ENCODE measurements around the gene ADGRD1.

Gene ADGRD1

DNA sequence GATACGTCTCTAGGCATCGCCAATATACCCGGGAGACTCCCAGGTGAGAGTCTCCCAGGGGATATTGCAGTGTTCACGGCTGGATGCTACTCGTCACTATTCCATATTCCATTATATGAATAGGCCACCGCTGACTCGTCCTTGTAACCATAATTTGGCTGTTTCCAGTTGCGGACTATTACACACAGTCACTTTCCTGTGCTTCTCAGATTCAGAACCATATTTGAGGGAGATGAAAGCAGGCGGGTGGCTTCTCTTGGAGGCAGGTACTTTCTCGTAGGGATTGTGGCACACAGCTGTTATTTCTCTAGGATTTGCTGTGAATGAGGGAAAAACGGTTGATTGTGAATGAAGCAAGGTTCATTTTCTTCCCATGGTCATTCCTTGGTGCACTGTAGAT, 73.0 kb downstream of the ADGRD1 start:
- no peak for DNase-seq

DNA sequence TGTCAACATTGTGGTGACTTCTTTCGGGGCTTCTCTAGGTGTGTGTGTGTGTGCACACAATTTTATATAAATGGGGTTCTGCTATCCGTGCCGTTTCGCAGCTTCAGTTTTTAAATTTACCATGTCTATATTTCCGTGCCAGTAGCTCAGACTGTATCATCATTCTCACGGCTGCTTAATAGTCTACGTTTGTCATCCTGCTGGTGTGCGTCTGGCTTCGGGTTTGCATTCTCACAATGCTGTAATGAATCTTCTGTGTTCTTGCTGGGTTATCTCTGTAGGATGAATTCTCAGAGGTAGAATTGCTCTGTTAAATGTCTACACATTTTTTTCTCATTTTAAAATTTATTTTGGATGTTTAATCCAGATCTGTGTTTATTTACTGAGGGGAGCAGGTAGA, 73.6 kb downstream of the ADGRD1 start:
- DNase-seq = no peak

DNA sequence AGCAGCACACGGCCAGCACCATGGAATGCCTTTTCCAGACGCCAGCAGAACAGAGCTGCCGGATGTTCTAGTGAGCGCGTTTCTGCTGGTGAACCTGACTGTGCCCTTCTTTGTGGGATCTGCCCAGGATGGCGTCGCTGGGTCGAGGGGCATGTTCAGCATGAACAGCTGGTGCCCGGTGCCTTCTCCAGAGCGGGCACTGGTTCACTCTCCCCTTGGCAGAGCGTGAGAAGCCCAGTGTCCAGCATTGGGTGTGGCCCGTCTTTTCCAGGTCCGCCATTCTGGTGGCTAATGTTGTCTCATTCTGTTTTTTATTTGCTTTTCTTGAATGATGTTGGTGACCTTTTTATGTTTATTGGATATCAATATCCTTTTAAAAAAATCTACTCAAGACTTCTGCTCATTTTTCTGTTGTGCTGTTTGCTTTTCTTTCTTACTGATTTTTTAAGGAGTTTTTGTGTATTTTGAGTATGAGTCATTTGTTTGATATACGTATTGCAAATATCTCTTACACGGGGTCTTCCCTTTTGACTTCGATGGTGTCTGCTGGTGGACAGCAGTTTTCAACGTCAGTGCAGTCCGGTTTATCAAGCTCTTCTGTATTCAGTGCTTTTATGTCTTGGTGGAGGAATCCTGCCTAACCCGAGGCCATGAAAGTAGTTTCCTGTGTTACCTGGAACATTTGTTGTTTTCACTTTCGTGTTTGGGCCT, 74.3 kb downstream of the ADGRD1 start:
- DNase-seq = no peak

DNA sequence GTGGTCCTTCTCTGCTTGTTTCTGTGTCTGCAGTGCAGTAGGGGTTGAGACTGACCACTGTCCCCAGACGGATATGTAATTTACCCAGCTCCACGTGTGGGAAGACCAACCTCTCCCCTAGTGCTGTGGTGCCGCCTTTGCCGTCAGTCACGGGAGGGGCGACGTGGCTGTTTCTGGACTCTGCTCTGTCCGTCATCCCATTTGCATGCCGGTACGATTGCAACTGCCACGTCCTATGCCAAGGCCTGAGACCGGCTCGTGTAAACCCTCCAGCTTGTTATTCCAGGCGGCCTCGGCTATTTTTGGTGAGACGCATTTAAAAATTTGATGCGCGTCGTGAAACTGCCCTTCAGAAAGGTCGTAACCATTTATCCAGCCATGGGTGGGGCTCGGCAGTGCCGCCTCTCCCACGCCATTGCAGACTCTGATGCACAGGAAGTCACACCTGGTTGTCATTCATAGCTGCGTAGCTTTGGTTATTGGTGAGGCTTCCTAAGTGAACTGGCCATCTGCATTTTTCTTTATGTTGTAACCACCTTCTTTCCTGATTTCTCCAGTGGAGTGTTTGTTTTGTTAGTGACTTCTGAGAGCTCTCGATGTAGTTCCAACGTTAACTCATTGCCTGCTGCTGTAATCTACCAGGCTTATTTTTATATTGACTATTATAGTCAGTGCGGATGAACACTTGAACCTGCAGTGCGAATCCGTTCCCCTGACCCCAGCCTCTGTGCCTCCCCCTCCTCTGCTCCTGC, 75.1 kb downstream of the ADGRD1 start:
- DNase-seq = no peak

DNA sequence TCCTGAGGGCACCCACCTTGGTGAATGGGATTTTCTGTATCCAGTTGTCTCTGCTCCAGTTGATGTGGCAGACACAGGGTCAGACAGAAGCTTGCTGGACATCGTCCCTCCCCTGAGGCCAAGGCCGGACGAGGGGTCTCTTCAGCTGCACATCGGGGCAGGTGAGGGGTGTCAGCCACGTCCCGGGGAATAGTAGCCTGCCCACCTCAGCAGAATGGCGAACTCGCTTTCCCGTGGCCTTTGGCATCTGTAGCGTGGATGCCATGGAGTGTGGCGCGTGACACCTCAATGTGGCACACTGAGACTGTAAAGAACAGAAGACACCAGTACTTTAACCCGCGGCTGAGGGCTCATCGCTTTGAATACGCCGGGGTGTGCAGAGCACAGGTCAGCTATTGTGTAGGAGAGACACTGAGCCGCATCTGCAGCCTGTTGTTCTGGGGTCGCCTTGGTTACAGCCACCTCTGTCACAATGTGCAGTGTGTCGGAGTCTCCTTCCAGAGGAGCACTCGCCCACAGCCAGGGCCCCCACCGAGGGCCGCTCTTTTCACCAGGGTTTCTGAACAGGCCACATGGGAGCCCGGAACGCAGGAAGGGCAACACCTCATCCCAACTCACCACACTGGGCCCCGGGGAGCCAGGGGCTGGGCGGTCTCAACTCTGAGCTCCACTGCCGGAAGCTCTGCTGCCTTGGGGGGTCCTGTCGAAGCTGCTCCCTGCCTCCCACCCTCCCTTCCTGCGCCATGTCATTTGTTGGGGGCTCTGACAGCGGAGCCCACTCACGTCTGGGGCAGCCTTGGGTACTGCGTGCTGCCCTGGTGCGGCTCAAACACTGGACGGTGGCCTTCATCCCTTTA, 77.0 kb downstream of the ADGRD1 start:
- DNase-seq = no peak

DNA sequence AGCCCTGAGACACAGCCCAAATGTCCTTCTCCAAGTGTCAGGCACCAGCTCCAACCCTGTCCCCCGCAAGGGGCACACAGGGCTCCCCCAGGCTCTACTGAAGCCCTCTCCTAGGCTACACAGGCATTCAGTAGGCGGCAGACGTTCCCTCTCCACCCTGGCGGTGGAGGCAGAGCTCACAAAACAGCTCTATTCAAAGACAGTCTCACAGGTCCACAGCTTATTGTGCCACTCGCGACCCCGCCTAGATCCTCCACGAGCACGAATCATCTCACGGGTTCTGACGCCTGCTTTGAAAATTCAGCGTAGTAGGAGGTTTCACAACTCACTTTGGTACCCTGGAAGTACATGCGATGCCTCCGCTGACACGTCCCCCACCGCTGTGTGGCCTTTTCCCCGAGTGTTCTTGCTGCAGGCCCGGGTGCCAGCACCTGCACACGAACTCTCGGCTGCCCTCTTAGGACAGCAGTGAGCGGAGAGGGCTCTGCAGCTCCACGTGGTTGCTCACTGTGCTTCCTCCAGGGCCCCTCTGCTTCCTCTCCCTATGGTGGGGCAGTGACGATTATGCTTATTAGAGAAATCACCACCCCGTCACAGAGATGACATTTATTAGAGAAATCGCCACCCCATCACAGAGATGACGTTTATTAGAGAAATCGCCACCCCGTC, 78.5 kb downstream of the ADGRD1 start:
- no peak for DNase-seq

DNA sequence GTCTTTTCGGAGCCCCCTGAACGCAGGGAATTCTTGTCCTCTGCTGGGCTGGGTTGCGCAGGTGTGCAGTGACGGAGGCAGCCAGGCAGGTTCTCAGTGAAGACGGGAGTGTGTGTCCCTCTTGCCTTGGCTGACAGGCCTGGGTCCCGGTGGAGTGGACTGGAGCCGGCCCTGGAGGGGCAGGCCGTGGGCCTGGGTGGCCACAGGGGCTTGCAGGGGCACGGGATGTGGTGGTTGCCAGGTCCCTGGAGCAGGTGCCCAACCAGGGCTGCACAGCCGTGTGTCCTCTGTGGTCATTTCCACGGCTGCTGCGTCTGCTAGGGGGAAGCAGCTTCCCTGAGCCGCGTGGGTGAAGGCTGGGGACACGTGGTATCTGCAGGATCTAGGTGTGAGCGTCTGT, 79.8 kb downstream of the ADGRD1 start:
- DNase-seq = no peak

DNA sequence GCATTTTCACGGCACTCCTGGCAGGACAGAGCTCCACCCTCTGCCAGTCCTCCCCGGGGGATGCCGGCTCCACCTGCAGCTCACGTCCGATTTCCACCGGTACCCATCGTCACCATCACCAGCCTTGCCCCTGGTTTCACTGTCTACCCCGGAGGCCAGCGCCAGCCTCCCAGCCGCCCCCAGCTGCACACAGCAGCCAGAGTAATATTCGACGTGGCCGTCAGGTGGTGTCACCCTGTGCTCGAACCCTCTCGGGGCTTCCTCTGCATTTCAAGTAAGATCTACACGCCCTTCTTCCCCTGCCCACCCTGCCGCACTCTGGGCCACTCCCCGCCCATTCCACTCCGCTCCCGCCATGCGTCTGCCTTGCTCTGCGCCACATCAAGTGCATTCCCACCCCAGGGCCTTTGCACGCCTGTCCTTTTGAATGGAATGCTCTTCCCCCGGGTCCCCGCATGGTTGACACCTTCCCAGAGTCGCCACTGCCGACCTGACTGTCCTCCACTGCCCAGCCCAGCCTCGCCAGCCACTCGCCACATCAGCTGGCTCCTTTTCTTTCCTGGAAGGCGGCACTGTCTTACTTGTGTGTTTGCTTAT, 80.3 kb downstream of the ADGRD1 start:
- DNase-seq = no peak

DNA sequence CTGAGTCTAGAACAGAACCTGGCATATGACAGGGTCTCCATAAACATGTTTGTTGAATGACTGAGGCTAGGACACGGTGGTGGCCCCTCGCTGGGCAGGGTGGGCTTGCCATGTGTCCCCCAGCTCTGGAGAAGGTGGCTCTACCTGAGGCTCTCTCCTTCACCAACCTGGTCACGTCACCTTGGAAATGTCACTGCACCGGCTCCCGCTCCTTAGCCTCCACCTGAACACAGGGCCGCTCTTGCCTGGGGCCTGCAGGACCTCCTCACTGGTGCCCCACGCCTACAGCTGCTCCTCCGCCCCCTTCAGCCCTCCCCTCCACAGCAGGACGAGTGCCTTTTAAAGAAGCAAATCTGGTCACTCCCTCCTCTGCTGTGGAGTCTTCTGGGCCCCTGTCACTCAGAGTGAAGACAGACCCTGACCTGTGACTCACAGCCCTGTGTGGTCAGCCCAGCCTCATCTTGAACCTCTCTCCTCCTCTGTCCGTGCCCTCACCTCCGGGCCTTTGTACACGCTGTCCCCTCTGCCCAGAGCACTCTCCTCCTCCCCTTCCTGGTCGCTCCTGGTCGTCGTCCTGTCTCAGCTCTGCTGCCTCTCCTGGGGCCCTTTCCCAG, 81.0 kb downstream of the ADGRD1 start:
- no peak for DNase-seq

DNA sequence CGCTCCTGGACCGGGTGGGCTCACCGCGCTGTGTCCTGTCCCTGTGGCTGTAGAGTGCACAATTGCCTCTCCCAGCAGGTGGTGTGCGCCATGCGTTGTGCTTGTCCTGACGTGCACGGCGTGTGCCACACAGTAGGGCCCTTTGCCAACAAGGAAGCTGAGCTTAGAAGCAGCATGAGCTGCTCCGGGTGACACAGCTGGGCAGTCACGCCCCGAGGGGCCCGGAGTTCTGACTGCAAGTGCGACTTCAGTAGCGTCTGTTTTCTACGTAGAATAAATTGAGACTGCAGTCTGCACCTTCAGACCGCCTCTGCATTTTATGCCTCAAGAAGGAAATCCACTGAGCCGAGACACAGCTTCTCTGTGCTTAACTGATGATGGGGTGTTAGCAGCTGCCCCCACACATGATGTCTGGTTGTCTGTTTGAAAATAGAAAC, 81.6 kb downstream of the ADGRD1 start:
- peak in 1 of 5 experiments; percentile 59 for DNase-seq

DNA sequence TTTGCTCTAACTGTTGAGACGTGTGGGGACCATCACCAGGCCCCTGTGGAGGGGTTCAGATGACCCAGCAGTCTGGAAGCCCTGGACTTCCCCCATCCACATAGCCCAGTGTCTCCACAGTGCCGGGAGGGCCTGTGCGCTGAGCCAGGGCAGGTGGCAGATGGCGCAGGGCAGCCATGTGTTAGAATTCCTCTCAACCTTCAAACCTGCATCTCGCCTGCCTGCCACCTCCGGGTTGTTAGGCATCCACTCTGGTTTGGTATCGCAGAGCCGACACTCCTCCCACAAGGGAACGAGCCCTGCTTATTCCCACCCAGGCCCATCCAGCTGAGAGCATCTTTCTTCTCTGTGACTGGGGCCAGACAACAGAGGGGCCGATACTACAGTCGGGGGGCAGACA, 84.5 kb downstream of the ADGRD1 start:
- no peak for DNase-seq

DNA sequence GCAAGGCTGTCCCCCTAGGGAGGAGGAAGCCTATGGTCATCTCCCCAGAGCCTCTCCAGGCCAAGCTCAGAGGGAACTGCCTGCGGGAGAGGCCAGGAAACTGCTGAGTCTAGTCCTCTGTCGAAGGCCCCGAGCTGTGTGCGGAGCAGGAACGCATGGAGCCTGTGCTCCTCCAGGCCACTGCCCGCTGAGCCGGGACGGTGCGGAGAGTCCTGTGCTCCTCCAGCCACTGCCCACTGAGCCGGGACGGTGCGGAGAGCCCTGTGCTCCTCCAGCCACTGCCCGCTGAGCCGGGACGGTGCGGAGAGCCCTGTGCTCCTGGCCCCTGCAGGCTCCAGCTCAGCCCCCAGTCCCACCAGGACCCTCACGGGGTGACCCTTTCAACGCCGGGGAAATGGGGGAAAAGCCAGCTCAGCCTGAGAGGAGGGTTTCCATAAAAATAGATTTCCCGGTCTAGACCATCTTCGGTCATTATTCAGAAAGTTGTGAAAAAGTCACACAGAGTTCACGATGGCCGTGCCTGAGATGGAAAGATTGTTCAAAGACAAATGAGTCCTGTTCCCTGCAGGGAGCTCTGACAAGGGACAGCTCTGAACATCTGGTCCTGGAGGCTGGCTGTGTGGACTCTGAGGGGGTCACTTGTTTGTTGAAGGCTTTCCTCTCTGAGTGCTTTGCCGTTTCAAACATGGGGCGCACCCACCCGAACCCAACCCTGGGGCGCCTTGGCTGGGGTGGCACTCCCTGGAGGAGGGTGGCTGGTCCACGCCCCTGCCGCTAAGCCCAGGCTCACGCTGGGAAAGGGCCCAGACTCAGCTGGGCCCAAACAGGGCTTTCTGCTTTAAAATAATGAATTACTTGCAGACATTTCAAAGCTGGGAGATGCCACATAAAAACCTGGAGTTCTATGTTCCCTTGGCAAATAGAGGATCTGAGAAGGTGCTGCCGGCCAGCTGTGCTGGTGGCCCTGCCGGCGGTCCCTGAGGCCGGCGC, 85.5 kb downstream of the ADGRD1 start:
- DNase-seq = no peak

DNA sequence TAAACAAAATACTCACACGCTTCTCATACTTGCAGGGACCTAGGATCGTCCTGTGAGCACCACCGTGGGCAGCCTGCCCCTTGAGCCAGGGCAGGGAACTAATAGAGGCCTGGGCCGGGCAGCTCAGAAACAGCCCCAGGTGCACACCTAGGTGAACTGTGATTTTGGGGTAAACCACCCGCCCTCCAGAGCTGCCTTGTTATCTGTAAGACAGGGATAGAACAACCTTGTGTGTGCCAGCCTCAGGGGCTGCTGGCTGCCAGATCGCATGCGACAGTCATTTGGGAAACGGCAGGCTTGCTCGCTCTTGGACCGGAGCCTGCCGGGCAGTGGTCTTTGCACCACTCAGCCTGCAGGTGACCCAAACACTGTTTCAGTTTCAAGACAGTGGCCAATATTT, 86.8 kb downstream of the ADGRD1 start:
- DNase-seq = no peak

DNA sequence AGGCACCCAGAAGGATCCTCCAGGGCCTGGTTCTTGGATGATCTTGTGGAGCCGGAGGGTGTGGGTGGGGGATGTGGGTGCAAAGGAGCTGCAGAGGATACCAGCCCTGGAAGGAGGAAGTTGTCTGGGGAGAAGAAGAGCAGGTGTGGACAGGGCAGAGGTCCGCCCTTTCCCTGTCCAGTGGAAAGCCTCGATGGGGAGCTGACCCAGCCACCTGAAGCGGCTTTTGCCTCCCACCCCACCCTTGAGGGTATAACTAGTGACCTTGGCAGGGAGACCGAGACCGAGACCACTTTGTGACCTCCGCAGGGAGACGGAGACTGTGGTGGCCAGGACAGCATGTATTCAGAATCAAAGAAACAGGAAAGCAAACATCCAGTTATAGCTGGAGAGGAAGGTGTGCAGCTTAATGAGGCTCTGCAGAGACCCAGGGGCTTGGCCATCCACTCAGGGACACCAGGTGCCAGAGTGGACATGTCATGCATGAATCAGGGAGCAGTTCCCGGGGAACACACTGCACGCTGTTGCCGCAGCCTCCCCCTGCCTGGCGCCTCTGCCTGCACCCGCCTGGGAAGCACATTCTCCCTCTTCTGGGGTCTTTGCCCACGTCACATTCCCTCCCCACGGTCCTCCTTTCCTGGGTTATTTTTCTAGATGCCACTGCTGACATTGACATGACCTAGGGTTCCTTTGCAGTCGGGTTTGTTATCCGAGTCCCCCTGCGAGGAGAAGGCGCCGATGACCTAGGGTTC, 87.7 kb downstream of the ADGRD1 start:
- DNase-seq = no peak

DNA sequence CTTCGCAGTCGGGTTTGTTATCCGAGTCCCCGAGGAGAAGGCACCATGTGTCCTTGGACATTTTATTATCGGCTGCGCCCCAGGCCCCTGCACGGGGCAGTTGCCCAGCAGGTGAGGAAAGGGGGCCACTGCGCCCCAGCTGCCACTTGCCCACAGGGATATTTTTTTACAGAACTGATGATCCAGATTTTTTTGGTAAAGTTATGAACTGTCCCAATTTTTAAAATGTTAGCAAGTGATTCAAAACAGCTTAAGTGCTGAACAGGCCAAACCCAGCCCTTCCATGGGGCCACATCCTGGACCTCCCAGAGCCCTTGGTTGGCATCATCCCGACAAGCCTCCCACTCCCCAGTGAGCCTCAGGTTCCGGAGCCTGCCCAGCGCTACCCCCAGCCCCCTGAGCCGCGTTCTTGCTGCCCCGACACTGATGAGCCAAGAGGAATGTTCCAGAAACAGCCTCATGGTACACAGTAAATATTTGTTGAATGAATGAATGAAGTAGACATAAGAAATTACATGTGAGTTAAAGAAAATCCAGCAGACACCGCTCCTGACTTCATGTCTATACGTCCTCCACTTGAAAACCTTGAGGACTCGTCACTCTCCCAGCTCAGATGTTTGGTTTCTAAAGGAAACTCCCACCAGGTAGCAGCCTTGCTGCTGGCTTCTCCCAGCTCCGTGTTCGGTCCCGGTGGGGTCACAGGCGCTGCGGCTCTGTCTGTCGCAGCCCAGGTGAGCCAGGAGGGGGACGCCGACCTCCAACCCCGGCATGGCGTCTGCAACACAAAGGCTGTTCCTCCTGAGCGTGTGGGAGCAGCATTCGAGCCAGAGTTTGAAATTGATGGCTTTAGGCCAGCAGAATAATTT, 88.5 kb downstream of the ADGRD1 start:
- no peak for DNase-seq

DNA sequence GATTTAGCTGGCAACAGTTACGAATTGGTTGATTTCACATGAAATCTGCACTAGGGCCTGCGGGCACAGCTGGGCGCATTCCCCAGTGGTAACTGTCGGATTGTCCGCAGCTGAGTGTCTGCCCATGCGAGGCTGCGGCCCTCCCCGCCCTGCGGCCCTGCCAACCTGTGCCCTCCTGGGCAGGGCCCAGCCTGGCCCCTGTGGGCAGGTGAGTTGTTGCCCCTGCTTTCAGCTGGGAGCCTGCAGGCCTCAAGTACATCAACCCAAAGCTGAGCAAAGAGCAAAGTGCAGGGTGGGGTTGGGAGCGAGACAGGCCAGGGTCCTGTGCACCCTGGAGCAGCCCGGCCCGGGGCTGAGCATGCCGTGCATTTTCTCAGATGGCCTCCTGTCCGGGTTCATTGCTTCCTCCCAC, 89.1 kb downstream of the ADGRD1 start:
- no peak for DNase-seq

DNA sequence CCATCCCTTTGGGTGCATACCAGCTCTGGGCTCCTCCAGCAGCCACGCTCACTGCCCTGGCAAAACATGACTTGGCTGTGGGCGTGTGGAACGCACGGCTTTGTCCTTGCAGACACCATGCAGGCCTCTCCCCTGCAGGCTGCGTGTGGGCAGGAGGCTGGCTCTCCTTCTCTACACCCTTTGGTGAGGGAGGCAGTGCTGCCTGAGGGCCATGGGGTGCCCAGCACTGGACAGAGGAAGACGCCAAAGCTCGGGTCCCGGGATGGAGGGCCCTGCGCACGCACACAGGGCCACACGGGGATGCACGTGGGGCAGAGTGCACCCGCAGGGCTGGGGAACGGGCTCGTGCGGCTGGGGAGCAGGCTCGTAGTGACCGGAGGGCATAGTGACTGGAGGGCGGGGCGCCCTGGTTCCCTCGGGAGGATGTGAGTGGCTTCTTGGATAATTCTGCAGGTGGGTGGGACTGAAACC, 89.7 kb downstream of the ADGRD1 start:
- DNase-seq = no peak

DNA sequence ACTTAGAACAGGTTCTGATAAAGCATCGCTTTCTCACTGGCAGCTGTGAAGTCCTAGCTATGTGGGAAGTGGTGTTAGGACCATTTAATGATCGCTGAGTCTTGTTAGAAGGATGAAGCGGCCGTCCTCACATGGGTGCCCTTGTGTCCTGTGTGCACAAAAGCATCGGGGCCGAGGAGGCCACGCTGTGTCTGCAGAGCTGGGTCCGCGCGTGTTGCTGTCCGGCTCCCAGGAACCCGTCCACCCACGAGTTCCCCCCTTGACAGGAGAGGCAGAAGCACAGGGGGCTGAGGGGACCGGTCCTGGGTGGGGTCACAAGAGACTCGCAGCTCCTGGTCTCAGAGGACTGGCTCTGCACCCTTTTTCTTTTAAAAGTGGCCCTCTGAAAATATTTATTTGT, 90.4 kb downstream of the ADGRD1 start:
- DNase-seq = no peak
